Mesothelial cell of epicardium (in vitro differentiated cells): Measurements from ENCODE around the gene RNF181. TPM values are rescaled to one million over a fixed set of nuclear protein-coding genes. Genes with fewer than 3 reads are reported as not detected.

Source experiments
- DNase-seq, 2 experiments: peaks; one replicate each; pipeline ENCODE4 v3.0.0; 2021; ENCODE audit warnings: low spot score in 2 of 2; ENCODE audit not compliant: unreplicated experiment in 2 of 2
- H3K27ac Mint-ChIP-seq: 2 replicates; pipeline ENCODE4 v1.8.0; 2021; ENCODE audit warnings: mixed read lengths
- H3K27me3 Mint-ChIP-seq: 2 replicates; pipeline ENCODE4 v1.8.0; 2021; ENCODE audit warnings: low read depth, mixed read lengths
- H3K36me3 Mint-ChIP-seq: 2 replicates; pipeline ENCODE4 v1.8.0; 2021; ENCODE audit warnings: mixed read lengths
- H3K4me1 Mint-ChIP-seq: 2 replicates; pipeline ENCODE4 v1.8.0; 2021; ENCODE audit warnings: mixed read lengths
- H3K4me3 Mint-ChIP-seq: 2 replicates; pipeline ENCODE4 v1.8.0; 2021; ENCODE audit warnings: mild to moderate bottlenecking, moderate library complexity, mixed read lengths
- H3K9me3 Mint-ChIP-seq: 2 replicates; pipeline ENCODE4 v1.8.0; 2021; ENCODE audit warnings: mixed read lengths
- total RNA-seq: library from RNA; stranded (reverse); gene quantifications from 3 replicates; pipeline ENCODE4 v1.2.1, GENCODE V29; 2021
- TF ChIP-seq, protein P1 (sequence below): fragments of 200-600 bp; sonication (generic); IDR thresholded peaks from one replicate; pipeline ENCODE4 v1.5.0; 2021; ENCODE audit warnings: antibody characterized with exemption; ENCODE audit not compliant: unreplicated experiment

RNF181 gene
- total RNA-seq, 1 donor from 2014 or later, result 82.8 TPM

DNA sequence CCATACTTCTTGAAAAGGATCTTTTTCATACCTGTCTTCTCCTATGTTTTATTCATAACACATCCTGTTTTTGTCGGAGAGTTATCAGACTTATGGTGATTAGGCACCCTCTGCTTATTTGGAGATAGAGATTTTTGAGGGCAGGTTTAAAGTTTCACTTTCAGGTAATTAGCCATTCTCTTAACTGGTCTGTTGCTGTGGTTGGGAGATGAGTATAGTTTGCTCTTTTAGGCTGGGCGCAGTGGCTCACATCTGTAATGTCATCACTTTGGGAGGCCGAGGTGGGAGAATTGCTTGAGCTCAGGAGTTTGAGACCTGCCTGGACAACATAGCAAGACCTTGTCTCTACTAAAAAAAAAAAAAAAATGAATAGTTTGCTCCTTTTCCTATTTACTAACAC lies 47.2 kb downstream of the RNF181 start:
- no peak overlapping the region for H3K4me3 Mint-ChIP-seq
- no peaks in the 10 kb centered on the region for H3K4me1 Mint-ChIP-seq
- H3K36me3 Mint-ChIP-seq, result peaks cover 41% of the 10 kb centered on the region
- H3K27me3 Mint-ChIP-seq, result no peaks in the 10 kb centered on the region
- no peak overlapping the region for H3K27ac Mint-ChIP-seq
- no peaks in the 10 kb centered on the region for H3K9me3 Mint-ChIP-seq
- DNase-seq, result no peak
- TF ChIP-seq, protein P1, sequence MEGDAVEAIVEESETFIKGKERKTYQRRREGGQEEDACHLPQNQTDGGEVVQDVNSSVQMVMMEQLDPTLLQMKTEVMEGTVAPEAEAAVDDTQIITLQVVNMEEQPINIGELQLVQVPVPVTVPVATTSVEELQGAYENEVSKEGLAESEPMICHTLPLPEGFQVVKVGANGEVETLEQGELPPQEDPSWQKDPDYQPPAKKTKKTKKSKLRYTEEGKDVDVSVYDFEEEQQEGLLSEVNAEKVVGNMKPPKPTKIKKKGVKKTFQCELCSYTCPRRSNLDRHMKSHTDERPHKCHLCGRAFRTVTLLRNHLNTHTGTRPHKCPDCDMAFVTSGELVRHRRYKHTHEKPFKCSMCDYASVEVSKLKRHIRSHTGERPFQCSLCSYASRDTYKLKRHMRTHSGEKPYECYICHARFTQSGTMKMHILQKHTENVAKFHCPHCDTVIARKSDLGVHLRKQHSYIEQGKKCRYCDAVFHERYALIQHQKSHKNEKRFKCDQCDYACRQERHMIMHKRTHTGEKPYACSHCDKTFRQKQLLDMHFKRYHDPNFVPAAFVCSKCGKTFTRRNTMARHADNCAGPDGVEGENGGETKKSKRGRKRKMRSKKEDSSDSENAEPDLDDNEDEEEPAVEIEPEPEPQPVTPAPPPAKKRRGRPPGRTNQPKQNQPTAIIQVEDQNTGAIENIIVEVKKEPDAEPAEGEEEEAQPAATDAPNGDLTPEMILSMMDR, result no peak

DNA sequence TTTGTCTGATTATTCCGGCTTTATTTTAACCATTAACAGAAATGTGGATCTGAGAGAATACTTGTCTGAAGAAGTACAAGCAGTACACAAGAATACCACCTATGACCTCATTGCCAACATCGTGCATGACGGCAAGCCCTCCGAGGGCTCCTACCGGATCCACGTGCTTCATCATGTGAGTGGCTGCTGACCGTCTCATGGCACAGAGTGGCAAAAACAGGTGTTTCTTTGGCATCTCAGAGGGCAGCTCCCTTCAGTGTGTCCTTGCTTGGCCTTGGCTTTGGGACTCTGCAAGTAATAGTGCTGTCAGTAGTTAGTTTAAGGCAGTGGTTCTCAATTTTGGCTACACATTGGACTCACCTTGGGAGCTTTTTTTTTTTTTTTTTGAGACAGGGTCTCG lies 49.4 kb downstream of the RNF181 start:
- H3K9me3 Mint-ChIP-seq, result no peaks in the 10 kb centered on the region
- no peaks in the 10 kb centered on the region for H3K27me3 Mint-ChIP-seq
- TF ChIP-seq, protein P1, result no peak
- H3K36me3 Mint-ChIP-seq, result peaks cover 49% of the 10 kb centered on the region
- no peak overlapping the region for H3K4me3 Mint-ChIP-seq
- H3K4me1 Mint-ChIP-seq, result no peaks in the 10 kb centered on the region
- no peak overlapping the region for H3K27ac Mint-ChIP-seq
- DNase-seq, result no peak

DNA sequence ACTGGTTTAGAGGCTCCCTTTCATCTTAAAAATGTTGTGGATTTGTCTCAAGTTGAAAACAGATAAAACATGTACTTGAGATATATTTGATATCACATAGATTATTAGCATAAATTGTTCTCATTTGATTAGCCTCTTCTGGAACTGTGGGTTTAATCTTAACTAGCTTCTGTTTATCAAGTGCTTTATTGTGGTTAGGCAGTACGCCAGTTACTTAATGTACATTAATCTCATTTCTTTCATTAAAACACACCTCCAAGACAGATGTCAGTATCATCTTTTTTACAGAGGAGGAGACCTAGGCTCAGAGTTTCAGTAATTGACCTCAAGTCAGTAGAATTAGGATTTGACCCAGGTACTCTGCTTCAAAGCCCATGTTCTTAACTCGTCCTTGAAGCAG lies 50.6 kb downstream of the RNF181 start:
- TF ChIP-seq, protein P1, result no peak
- no peaks in the 10 kb centered on the region for H3K27me3 Mint-ChIP-seq
- no peak for DNase-seq
- peaks cover 44% of the 10 kb centered on the region for H3K36me3 Mint-ChIP-seq
- no peaks in the 10 kb centered on the region for H3K9me3 Mint-ChIP-seq
- no peak overlapping the region for H3K27ac Mint-ChIP-seq
- H3K4me3 Mint-ChIP-seq, result no peak overlapping the region
- no peaks in the 10 kb centered on the region for H3K4me1 Mint-ChIP-seq

Other genes starting within 250 kb of the RNF181 start
- gene RETSAT, start 241.2 kb upstream of the RNF181 start, total RNA-seq, result 21.5 to 27.4 TPM (median 23.4 TPM) in 3 replicates
- gene ELMOD3, start 241.0 kb upstream of the RNF181 start, total RNA-seq, result 23.2 to 25.2 TPM (median 24.5 TPM) in 3 replicates
- gene CAPG, start 185.4 kb upstream of the RNF181 start, total RNA-seq, result 86.3 to 92.4 TPM (median 89.2 TPM) in 3 replicates
- gene SH2D6, start 177.0 kb upstream of the RNF181 start, total RNA-seq, result 0.35 to 0.79 TPM (median 0.38 TPM) in 3 replicates
- gene MAT2A, start 56.6 kb upstream of the RNF181 start, total RNA-seq, result 263 to 274 TPM (median 271 TPM) in 3 replicates
- 57.4 to 58.2 TPM (median 57.7 TPM) in 3 replicates for gene GGCX, start 34.3 kb upstream of the RNF181 start, total RNA-seq
- gene VAMP8, start 18.2 kb upstream of the RNF181 start, total RNA-seq, result 51.0 to 55.7 TPM (median 55.5 TPM) in 3 replicates
- 2.5 to 3.7 TPM (median 3.4 TPM) in 3 replicates for gene VAMP5, start 11.3 kb upstream of the RNF181 start, total RNA-seq
- 13.5 to 15.2 TPM (median 14.4 TPM) in 3 replicates for gene TMEM150A, start 7.0 kb downstream of the RNF181 start, total RNA-seq
- 70.8 to 79.0 TPM (median 74.6 TPM) in 3 replicates for gene C2orf68, start 16.3 kb downstream of the RNF181 start, total RNA-seq
- gene USP39, start 20.4 kb downstream of the RNF181 start, total RNA-seq, result 45.5 to 51.1 TPM (median 49.9 TPM) in 3 replicates
- gene SFTPB, start 72.5 kb downstream of the RNF181 start, total RNA-seq, result not detected in 3 replicates
- gene GNLY, start 98.6 kb downstream of the RNF181 start, total RNA-seq, result 0.43 TPM in 1 of 3 replicates, not detected in the others
- 12.6 to 13.8 TPM (median 12.7 TPM) in 3 replicates for gene ATOH8, start 158.2 kb downstream of the RNF181 start, total RNA-seq